ENCODE data around the gene IQSEC1. TPM values are rescaled to one million over a fixed set of nuclear protein-coding genes. Genes with fewer than 3 reads are reported as not detected.

The IQSEC1 gene
- total and polyA plus RNA-seq, 9 of the 15 experiments (the other 6 are each of a cell fraction or from before 2014, with no cell fraction given) = 0.56 to 39.0 (median 6.8) TPM

DNA sequence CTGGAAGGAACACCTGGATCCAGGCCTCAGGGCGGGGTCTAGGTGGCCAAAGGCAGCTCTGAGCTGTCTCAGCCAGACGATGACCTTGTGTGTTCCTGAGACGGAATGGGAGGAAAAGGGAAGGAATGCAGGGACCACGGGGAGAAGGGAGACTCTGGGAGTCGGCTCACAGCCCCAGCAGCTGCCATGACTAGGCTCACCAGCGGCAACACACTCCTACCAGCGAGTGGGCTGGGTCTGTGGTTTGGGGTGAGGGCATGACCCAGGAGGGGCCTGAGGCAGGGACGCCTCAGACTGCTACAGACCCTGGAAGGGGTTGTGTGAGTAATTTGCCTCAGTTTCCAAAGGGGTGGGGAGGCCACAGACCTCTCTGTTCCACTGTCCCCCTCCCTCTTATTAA is 19.8 kb downstream of the IQSEC1 start:
- H3K9me3 ChIP-seq (replicated peaks; ENCODE audit: control insufficient read depth, insufficient read depth, low read depth, low read length) = no peaks in the 10 kb centered on the region
- H3K4me3 ChIP-seq = no peak overlapping the region
- in situ Hi-C loops (cut with MboI) = no loop called here
- ATAC-seq = no peak
- no peaks in the 10 kb centered on the region for H3K79me2 ChIP-seq (ENCODE audit: control insufficient read depth, insufficient read depth, low read length)
- no peaks in the 10 kb centered on the region for H3K9me1 ChIP-seq (ENCODE audit: control insufficient read depth, insufficient read depth, low read length)
- intact Hi-C loops (cut with micrococcal nuclease) = no loop called here
- WGBS (ENCODE audit: insufficient coverage, low coverage, missing lambda C conversion rate) = 2% methylated on average over 8 of the region's 8 CpGs
- no peak overlapping the region for H3K27ac ChIP-seq (ENCODE audit: extremely low read depth, low read depth, low read length)
- no peak for TF ChIP-seq ZSCAN29 (IDR thresholded peaks at IDR 0.05)
- TF ChIP-seq NR4A1 (CRISPR knock-in tag; IDR thresholded peaks at IDR 0.05) = no peak
- no peak for TF ChIP-seq NR4A1 (tag; IDR thresholded peaks at IDR 0.05)
- TF ChIP-seq CBFA2T2 (conservative IDR thresholded peaks at IDR 0.05) = no peak
- TF ChIP-seq BACH1 (tag; IDR thresholded peaks at IDR 0.05) = no peak
- TF ChIP-seq HNRNPL (IDR thresholded peaks at IDR 0.05; ENCODE audit: low read depth, low read length) = no peak
- TF ChIP-seq, protein P1, sequence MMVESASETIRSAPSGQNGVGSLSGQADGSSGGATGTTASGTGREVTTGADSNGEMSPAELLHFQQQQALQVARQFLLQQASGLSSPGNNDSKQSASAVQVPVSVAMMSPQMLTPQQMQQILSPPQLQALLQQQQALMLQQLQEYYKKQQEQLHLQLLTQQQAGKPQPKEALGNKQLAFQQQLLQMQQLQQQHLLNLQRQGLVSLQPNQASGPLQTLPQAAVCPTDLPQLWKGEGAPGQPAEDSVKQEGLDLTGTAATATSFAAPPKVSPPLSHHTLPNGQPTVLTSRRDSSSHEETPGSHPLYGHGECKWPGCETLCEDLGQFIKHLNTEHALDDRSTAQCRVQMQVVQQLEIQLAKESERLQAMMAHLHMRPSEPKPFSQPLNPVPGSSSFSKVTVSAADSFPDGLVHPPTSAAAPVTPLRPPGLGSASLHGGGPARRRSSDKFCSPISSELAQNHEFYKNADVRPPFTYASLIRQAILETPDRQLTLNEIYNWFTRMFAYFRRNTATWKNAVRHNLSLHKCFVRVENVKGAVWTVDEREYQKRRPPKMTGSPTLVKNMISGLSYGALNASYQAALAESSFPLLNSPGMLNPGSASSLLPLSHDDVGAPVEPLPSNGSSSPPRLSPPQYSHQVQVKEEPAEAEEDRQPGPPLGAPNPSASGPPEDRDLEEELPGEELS (CRISPR knock-in tag; IDR thresholded peaks at IDR 0.05; ENCODE audit: borderline replicate concordance) = no peak
- no peak for TF ChIP-seq NFE2L1 (tag; IDR thresholded peaks at IDR 0.05; ENCODE audit: borderline replicate concordance, low read depth)
- TF ChIP-seq BDP1 (IDR thresholded peaks at IDR 0.05; ENCODE audit: insufficient read depth, insufficient read length) = no peak
- no peak for TF ChIP-seq EZH2 (IDR thresholded peaks at IDR 0.05; ENCODE audit: borderline replicate concordance, low read depth, low read length)
- no peak for TF ChIP-seq TCF7 (IDR thresholded peaks at IDR 0.05; ENCODE audit: borderline replicate concordance)
- TF ChIP-seq, protein P2, sequence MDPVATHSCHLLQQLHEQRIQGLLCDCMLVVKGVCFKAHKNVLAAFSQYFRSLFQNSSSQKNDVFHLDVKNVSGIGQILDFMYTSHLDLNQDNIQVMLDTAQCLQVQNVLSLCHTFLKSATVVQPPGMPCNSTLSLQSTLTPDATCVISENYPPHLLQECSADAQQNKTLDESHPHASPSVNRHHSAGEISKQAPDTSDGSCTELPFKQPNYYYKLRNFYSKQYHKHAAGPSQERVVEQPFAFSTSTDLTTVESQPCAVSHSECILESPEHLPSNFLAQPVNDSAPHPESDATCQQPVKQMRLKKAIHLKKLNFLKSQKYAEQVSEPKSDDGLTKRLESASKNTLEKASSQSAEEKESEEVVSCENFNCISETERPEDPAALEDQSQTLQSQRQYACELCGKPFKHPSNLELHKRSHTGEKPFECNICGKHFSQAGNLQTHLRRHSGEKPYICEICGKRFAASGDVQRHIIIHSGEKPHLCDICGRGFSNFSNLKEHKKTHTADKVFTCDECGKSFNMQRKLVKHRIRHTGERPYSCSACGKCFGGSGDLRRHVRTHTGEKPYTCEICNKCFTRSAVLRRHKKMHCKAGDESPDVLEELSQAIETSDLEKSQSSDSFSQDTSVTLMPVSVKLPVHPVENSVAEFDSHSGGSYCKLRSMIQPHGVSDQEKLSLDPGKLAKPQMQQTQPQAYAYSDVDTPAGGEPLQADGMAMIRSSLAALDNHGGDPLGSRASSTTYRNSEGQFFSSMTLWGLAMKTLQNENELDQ (CRISPR knock-in tag; IDR thresholded peaks at IDR 0.05; ENCODE audit: borderline replicate concordance) = no peak
- no peak for TF ChIP-seq RBFOX2 (IDR thresholded peaks at IDR 0.05; ENCODE audit: low read depth, low read length)
- no peak overlapping the region for H3K4me2 ChIP-seq (ENCODE audit: insufficient read depth, low read length)
- no peak for FAIRE-seq
- no peak for DNase-seq (ENCODE audit: extremely low read depth in 1 of 4, low spot score in 3 of 4)
- H2AFZ ChIP-seq (ENCODE audit: low read depth, low read length) = no peak overlapping the region
- no peak overlapping the region for H3K9ac ChIP-seq (ENCODE audit: insufficient read depth in 1 of 2, low read depth in 2 of 2, low read length in 2 of 2)
- H4K20me1 ChIP-seq (replicated peaks; ENCODE audit: control insufficient read depth, insufficient read depth, low read length) = peaks cover 24% of the 10 kb centered on the region
- ChIA-PET CTCF (ENCODE audit: low intra/inter-chr PET ratio) (no interaction called here), POLR2A (interaction anchor here (0.5 to 1.7 kb wide), 3 partner anchors 11 to 21 kb away, joined by 3 to 5 read pairs (median 3); no protein-coding TSS in a partner anchor)
- H3K4me1 ChIP-seq (replicated peaks in 1 of 2; ENCODE audit: control insufficient read depth in 2 of 2, insufficient read depth in 2 of 2, low read length in 2 of 2) = peaks cover 0 to 4% of the 10 kb centered on the region in 2 experiments; a peak in 2 of 5 replicates
- no peaks in the 10 kb centered on the region for H3K36me3 ChIP-seq (ENCODE audit: control insufficient read depth, insufficient read depth, low read length)
- no TSS peak for BruUV-seq (replicated peaks)
- H3K27me3 ChIP-seq (ENCODE audit: control insufficient read depth in 2 of 2, insufficient read depth in 2 of 2, low read length in 2 of 2) = peaks cover 38 to 79% of the 10 kb centered on the region in 2 experiments
